Measurements from ENCODE around the gene TIMP1.
A peak's percentile ranks its signal among the peaks of the same experiment; 100 is the strongest.

Gene TIMP1

DNA sequence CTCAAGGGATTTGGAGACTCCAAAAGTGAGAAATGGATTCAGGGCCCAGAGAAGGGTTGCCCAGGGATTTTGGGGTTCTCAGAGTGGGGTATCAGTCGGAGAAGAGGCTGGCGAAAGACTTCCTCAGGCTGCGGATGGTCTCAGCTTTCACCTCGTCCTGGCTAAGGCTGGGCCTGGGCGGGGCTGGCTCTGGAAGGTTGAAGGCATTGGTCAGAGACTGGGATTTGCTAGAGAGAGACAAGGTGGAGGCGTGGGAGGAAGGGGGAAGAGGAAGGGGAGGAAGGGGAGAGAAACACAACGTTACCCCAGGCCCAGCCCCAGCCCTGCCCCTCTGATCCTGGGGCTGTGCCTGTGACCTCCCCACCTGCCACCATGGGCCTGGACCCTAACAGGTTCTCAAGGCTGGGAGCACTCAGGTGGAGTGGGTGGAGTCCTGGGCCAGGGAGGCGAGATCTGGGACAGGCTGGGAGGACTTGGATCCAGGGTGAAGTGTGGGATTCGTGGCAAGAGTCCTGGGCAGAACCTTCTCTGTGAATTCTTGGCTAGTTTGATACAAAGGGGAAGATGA lies 9.4 kb upstream of the TIMP1 start:
- POLR2A ChIA-PET: no interaction called here
- CTCF ChIA-PET: interaction anchor here (1.4 kb wide), 1 partner anchor 52 kb away, joined by 4 read pairs; no protein-coding TSS in a partner anchor
- Histone ChIP-seq H3K27me3 (replicated peaks in 2 of 5; ENCODE audit: control insufficient read depth in 4 of 5, insufficient read depth in 5 of 5, low read length in 4 of 5) (no peaks in the 10 kb centered on the region), H3K4me1 (ENCODE audit: control extremely low read depth in 1 of 4, control insufficient read depth in 4 of 4, insufficient read depth in 4 of 4, low read length in 3 of 4) (peaks cover 0 to 12% (median 3%) of the 10 kb centered on the region in 4 experiments), H3K27ac (ENCODE audit: insufficient read depth in 1 of 2, low read depth in 1 of 2, low read length in 2 of 2, poor library complexity in 1 of 2, severe bottlenecking in 2 of 2) (no peak overlapping the region), H3K4me3 (ENCODE audit: control insufficient read depth in 1 of 7, extremely low read depth in 1 of 7, insufficient read depth in 4 of 7, low read depth in 2 of 7, low read length in 6 of 7) (no peak overlapping the region), H3K36me3 (ENCODE audit: control insufficient read depth in 4 of 4, insufficient read depth in 4 of 4, low read length in 3 of 4) (peaks cover 0 to 31% (median 13%) of the 10 kb centered on the region in 4 experiments), H3K9me3 (ENCODE audit: control extremely low read depth in 1 of 5, control insufficient read depth in 4 of 5, insufficient read depth in 2 of 5, low read depth in 1 of 5, low read length in 4 of 5) (no peaks in the 10 kb centered on the region)
- no peak for DNase-seq
- WGBS (ENCODE audit: insufficient coverage): 96% methylated on average over 5 of the region's 9 CpGs

- no peak for DNase-seq
- Histone ChIP-seq H3K4me3 (ENCODE audit: control insufficient read depth in 1 of 7, extremely low read depth in 1 of 7, insufficient read depth in 4 of 7, low read depth in 2 of 7, low read length in 6 of 7) (peak overlapping the region in 1 of 7 experiments; percentile 63), H3K27ac (ENCODE audit: insufficient read depth in 1 of 2, low read depth in 1 of 2, low read length in 2 of 2, poor library complexity in 1 of 2, severe bottlenecking in 2 of 2) (no peak overlapping the region)
Observed at GRCh38 chrX:47573341-47574075, 8.7 kb upstream of the TIMP1 start.

GRCh38 chrX:47574076-47574546 lies 8.1 kb upstream of the TIMP1 start:
- Histone ChIP-seq H3K9me3 (ENCODE audit: control extremely low read depth in 1 of 5, control insufficient read depth in 4 of 5, insufficient read depth in 2 of 5, low read depth in 1 of 5, low read length in 4 of 5) (no peaks in the 10 kb centered on the region), H3K27me3 (replicated peaks in 2 of 5; ENCODE audit: control insufficient read depth in 4 of 5, insufficient read depth in 5 of 5, low read length in 4 of 5) (no peaks in the 10 kb centered on the region), H3K36me3 (ENCODE audit: control insufficient read depth in 4 of 4, insufficient read depth in 4 of 4, low read length in 3 of 4) (peaks cover 0 to 19% (median 7%) of the 10 kb centered on the region in 4 experiments), H3K27ac (ENCODE audit: insufficient read depth in 1 of 2, low read depth in 1 of 2, low read length in 2 of 2, poor library complexity in 1 of 2, severe bottlenecking in 2 of 2) (no peak overlapping the region), H3K4me3 (ENCODE audit: control insufficient read depth in 1 of 7, extremely low read depth in 1 of 7, insufficient read depth in 4 of 7, low read depth in 2 of 7, low read length in 6 of 7) (peak overlapping the region in 3 of 7 experiments; percentile 6 to 63 (median 48)), H3K4me1 (ENCODE audit: control extremely low read depth in 1 of 4, control insufficient read depth in 4 of 4, insufficient read depth in 4 of 4, low read length in 3 of 4) (peaks cover 0 to 20% (median 6%) of the 10 kb centered on the region in 4 experiments)
- WGBS (ENCODE audit: insufficient coverage): 40% methylated on average over 2 of the region's 41 CpGs
- DNase-seq: no peak
- POLR2A ChIA-PET: interaction anchor here (1.0 kb wide), 1 partner anchor 55 kb away, joined by 3 read pairs; no protein-coding TSS in a partner anchor
- CTCF ChIA-PET: no interaction called here

More at GRCh38 chrX:47573341-47574075, 8.7 kb upstream of the TIMP1 start:
- ChIA-PET CTCF (no interaction called here), POLR2A (interaction anchor here (1.0 kb wide), 1 partner anchor 55 kb away, joined by 3 read pairs; no protein-coding TSS in a partner anchor)
- no peaks in the 10 kb centered on the region for H3K27me3 ChIP-seq (replicated peaks in 2 of 5; ENCODE audit: control insufficient read depth in 4 of 5, insufficient read depth in 5 of 5, low read length in 4 of 5)
- 69% methylated on average over 20 of the region's 20 CpGs for WGBS (ENCODE audit: insufficient coverage)
- H3K36me3 ChIP-seq (ENCODE audit: control insufficient read depth in 4 of 4, insufficient read depth in 4 of 4, low read length in 3 of 4): peaks cover 0 to 25% (median 10%) of the 10 kb centered on the region in 4 experiments
- no peaks in the 10 kb centered on the region for H3K9me3 ChIP-seq (ENCODE audit: control extremely low read depth in 1 of 5, control insufficient read depth in 4 of 5, insufficient read depth in 2 of 5, low read depth in 1 of 5, low read length in 4 of 5)
- H3K4me1 ChIP-seq (ENCODE audit: control extremely low read depth in 1 of 4, control insufficient read depth in 4 of 4, insufficient read depth in 4 of 4, low read length in 3 of 4): peaks cover 0 to 16% (median 4%) of the 10 kb centered on the region in 4 experiments

DNA sequence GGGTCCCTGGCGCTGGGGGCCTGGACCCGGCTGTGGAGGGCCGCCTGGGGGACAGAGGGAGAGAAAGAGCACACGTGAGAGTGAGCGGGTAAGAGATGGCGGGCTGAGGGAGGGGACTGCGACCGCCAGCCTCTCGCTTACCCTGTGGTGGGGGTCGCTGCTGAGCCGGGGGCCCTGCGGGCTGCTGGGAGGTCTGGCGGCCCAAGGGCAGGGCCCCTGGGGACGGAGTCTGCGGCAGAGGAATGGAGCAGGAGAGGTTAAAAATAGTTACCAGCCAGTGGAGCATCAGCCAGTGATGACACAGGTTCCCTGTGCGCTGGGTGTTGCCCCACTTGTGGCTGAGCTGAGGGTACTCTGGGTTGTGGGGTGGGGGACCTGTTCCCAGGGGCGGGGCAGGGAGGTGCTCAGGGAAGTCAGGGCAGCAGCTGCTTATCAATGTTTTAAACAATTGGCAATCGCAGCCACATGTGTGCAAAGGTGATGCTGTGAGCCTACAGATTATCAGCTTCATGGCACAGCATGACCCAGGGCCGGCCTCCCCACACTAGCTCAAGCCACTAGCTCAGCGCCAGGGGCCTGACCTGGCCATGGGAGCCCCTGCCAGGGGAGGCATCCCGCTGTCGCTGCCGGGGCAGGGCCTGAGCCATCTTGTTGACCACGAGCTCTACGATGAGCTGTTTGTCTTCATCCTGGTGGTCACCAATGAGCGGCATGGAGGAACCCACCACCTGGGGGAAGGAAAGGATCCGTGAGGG lies 7.5 kb upstream of the TIMP1 start:
- Histone ChIP-seq H3K9me3 (ENCODE audit: control extremely low read depth in 1 of 5, control insufficient read depth in 4 of 5, insufficient read depth in 2 of 5, low read depth in 1 of 5, low read length in 4 of 5) (no peaks in the 10 kb centered on the region), H3K4me3 (ENCODE audit: control insufficient read depth in 1 of 7, extremely low read depth in 1 of 7, insufficient read depth in 4 of 7, low read depth in 2 of 7, low read length in 6 of 7) (peak overlapping the region in 3 of 7 experiments; percentile 6 to 63 (median 48)), H3K27ac (ENCODE audit: insufficient read depth in 1 of 2, low read depth in 1 of 2, low read length in 2 of 2, poor library complexity in 1 of 2, severe bottlenecking in 2 of 2) (no peak overlapping the region), H3K4me1 (ENCODE audit: control extremely low read depth in 1 of 4, control insufficient read depth in 4 of 4, insufficient read depth in 4 of 4, low read length in 3 of 4) (peaks cover 0 to 22% (median 8%) of the 10 kb centered on the region in 4 experiments), H3K27me3 (replicated peaks in 2 of 5; ENCODE audit: control insufficient read depth in 4 of 5, insufficient read depth in 5 of 5, low read length in 4 of 5) (no peaks in the 10 kb centered on the region), H3K36me3 (ENCODE audit: control insufficient read depth in 4 of 4, insufficient read depth in 4 of 4, low read length in 3 of 4) (peaks cover 0 to 14% (median 7%) of the 10 kb centered on the region in 4 experiments)
- ChIA-PET CTCF (no interaction called here), POLR2A (no interaction called here)
- peak in 2 of 3 donors; percentile 49 to 71 for DNase-seq
- 50% methylated on average over 23 of the region's 27 CpGs for WGBS (ENCODE audit: insufficient coverage)

GRCh38 chrX:47576021-47576898 lies 6.0 kb upstream of the TIMP1 start:
- Histone ChIP-seq H3K27me3 (replicated peaks in 2 of 5; ENCODE audit: control insufficient read depth in 4 of 5, insufficient read depth in 5 of 5, low read length in 4 of 5) (no peaks in the 10 kb centered on the region), H3K9me3 (ENCODE audit: control extremely low read depth in 1 of 5, control insufficient read depth in 4 of 5, insufficient read depth in 2 of 5, low read depth in 1 of 5, low read length in 4 of 5) (no peaks in the 10 kb centered on the region), H3K4me1 (ENCODE audit: control extremely low read depth in 1 of 4, control insufficient read depth in 4 of 4, insufficient read depth in 4 of 4, low read length in 3 of 4) (peaks cover 0 to 22% (median 8%) of the 10 kb centered on the region in 4 experiments), H3K27ac (ENCODE audit: insufficient read depth in 1 of 2, low read depth in 1 of 2, low read length in 2 of 2, poor library complexity in 1 of 2, severe bottlenecking in 2 of 2) (no peak overlapping the region), H3K36me3 (ENCODE audit: control insufficient read depth in 4 of 4, insufficient read depth in 4 of 4, low read length in 3 of 4) (peaks cover 0 to 9% (median 4%) of the 10 kb centered on the region in 4 experiments), H3K4me3 (ENCODE audit: control insufficient read depth in 1 of 7, extremely low read depth in 1 of 7, insufficient read depth in 4 of 7, low read depth in 2 of 7, low read length in 6 of 7) (no peak overlapping the region)
- WGBS (ENCODE audit: insufficient coverage): 91% methylated on average over 18 of the region's 20 CpGs
- ChIA-PET POLR2A (no interaction called here), CTCF (no interaction called here)
- DNase-seq: no peak

GRCh38 chrX:47577424-47577823 lies 4.8 kb upstream of the TIMP1 start:
- POLR2A ChIA-PET: no interaction called here
- Histone ChIP-seq H3K27ac (ENCODE audit: insufficient read depth in 1 of 2, low read depth in 1 of 2, low read length in 2 of 2, poor library complexity in 1 of 2, severe bottlenecking in 2 of 2) (no peak overlapping the region), H3K4me3 (ENCODE audit: control insufficient read depth in 1 of 7, extremely low read depth in 1 of 7, insufficient read depth in 4 of 7, low read depth in 2 of 7, low read length in 6 of 7) (no peak overlapping the region), H3K36me3 (ENCODE audit: control insufficient read depth in 4 of 4, insufficient read depth in 4 of 4, low read length in 3 of 4) (no peaks in the 10 kb centered on the region), H3K27me3 (replicated peaks in 2 of 5; ENCODE audit: control insufficient read depth in 4 of 5, insufficient read depth in 5 of 5, low read length in 4 of 5) (no peaks in the 10 kb centered on the region), H3K4me1 (ENCODE audit: control extremely low read depth in 1 of 4, control insufficient read depth in 4 of 4, insufficient read depth in 4 of 4, low read length in 3 of 4) (peaks cover 5 to 31% (median 13%) of the 10 kb centered on the region in 4 experiments), H3K9me3 (ENCODE audit: control extremely low read depth in 1 of 5, control insufficient read depth in 4 of 5, insufficient read depth in 2 of 5, low read depth in 1 of 5, low read length in 4 of 5) (no peaks in the 10 kb centered on the region)
- DNase-seq: no peak
- CTCF ChIA-PET: interaction anchor here (1.0 kb wide), 1 partner anchor 52 kb away, joined by 3 read pairs; no protein-coding TSS in a partner anchor
- WGBS (ENCODE audit: insufficient coverage): 80% methylated on average over 5 of the region's 9 CpGs
